Uterus (tissue), 4 donors: ENCODE data around the gene CWC22. TPM values are rescaled to one million over a fixed set of nuclear protein-coding genes. Genes with fewer than 3 reads are reported as not detected.

ENCODE experiments used
- DNase-seq, 2 donors: peaks; one replicate each; pipeline ENCODE4 v3.0.0-alpha.2; 2019 to 2020
- H3K27ac ChIP-seq, 2 donors: fragments of 200-600 bp; sonication (generic); 1 replicate in 1 of 2; 2 replicates in 1 of 2; pipeline ENCODE4 v1.5.1; 2016 to 2018
- H3K27me3 ChIP-seq, 2 donors: fragments of 200-600 bp; sonication (generic); one replicate each; pipeline ENCODE4 v1.5.1; 2018 to 2019; ENCODE audit warnings: control low read depth in 1 of 2
- H3K36me3 ChIP-seq, 2 donors: fragments of 200-600 bp; sonication (generic); one replicate each; pipeline ENCODE4 v1.5.1; 2019; ENCODE audit warnings: control low read depth in 1 of 2
- H3K4me1 ChIP-seq, 2 donors: fragments of 200-600 bp; sonication (generic); one replicate each; pipeline ENCODE4 v1.5.1; 2018 to 2019; ENCODE audit warnings: control low read depth in 1 of 2
- H3K4me3 ChIP-seq, 2 donors: fragments of 200-600 bp; sonication (generic); 1 replicate in 1 of 2; 2 replicates in 1 of 2; pipeline ENCODE4 v1.5.1; 2018 to 2019; ENCODE audit warnings: mild to moderate bottlenecking in 1 of 2
- H3K9me3 ChIP-seq, 2 donors: fragments of 200-600 bp; sonication (generic); one replicate each; pipeline ENCODE4 v1.5.1; 2019; ENCODE audit warnings: control low read depth in 1 of 2
- POLR2A ChIP-seq, 2 donors: fragments of 450-650 bp; IDR thresholded peaks; one replicate each; pipeline ENCODE4 v1.6.1; 2016; ENCODE audit warnings: antibody characterized with exemption in 2 of 2, mild to moderate bottlenecking in 1 of 2, moderate library complexity in 1 of 2
- intact Hi-C: fragments of 100-400 bp; cut with DNase I; formaldehyde crosslinking; loops from one replicate; pipeline ENCODE4 v1.15.1; 2023; ENCODE audit warnings: low total_unique reads
- total RNA-seq, 4 donors: library from RNA; depleted of rRNA in 3 of 4; stranded (reverse); fragments of >200 nt in 3 of 4; gene quantifications; one replicate each; pipeline versions ENCODE4 v1.1.0 to v1.2.4, GENCODE V29; 2014 to 2023
- TF ChIP-seq, protein P1 (sequence below), 4 experiments: fragments of 200-600 bp in 2 of 4; fragments of 450-650 bp in 2 of 4; sonication (generic) in 2 of 4; IDR thresholded peaks; one replicate each; pipeline ENCODE4 v1.5.1; 2016 to 2019; ENCODE audit warnings: antibody characterized with exemption in 4 of 4, mild to moderate bottlenecking in 2 of 4, moderate library complexity in 1 of 4
- donor health status: DM: yes; HTN: yes; CAD: no.

CWC22 gene
- total RNA-seq, 4 donors from 2014 or later = 7.7 to 40.0 (median 25.0) TPM

DNA sequence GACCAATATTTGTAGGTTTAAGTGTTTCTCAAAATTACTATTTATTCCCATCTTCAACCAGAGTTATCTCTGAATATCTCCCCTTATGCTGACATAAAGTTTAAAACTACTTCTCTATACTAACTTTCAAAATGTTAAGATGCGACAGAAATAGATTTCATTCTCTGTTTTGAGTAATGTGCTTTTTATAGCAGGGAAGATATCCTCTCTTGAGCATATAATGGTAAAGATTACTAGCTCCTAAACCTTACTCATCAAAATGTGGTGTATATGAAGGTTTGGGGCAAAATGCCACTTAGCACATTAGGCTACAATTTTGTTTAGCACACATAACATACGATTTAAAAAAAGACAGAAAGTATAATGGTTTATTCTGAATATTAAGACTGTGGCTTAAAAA is 54.4 kb downstream of the CWC22 start:
- no peaks in the 10 kb centered on the region for H3K27me3 ChIP-seq
- TF ChIP-seq, protein P1, sequence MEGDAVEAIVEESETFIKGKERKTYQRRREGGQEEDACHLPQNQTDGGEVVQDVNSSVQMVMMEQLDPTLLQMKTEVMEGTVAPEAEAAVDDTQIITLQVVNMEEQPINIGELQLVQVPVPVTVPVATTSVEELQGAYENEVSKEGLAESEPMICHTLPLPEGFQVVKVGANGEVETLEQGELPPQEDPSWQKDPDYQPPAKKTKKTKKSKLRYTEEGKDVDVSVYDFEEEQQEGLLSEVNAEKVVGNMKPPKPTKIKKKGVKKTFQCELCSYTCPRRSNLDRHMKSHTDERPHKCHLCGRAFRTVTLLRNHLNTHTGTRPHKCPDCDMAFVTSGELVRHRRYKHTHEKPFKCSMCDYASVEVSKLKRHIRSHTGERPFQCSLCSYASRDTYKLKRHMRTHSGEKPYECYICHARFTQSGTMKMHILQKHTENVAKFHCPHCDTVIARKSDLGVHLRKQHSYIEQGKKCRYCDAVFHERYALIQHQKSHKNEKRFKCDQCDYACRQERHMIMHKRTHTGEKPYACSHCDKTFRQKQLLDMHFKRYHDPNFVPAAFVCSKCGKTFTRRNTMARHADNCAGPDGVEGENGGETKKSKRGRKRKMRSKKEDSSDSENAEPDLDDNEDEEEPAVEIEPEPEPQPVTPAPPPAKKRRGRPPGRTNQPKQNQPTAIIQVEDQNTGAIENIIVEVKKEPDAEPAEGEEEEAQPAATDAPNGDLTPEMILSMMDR (IDR thresholded peaks at IDR 0.05) = no peak
- TF ChIP-seq POLR2A (IDR thresholded peaks at IDR 0.05) = no peak
- no peaks in the 10 kb centered on the region for H3K4me1 ChIP-seq
- intact Hi-C loops = no loop called here
- no peak for DNase-seq
- no peak overlapping the region for H3K27ac ChIP-seq
- no peaks in the 10 kb centered on the region for H3K36me3 ChIP-seq
- H3K4me3 ChIP-seq = no peak overlapping the region
- H3K9me3 ChIP-seq = no peaks in the 10 kb centered on the region

DNA sequence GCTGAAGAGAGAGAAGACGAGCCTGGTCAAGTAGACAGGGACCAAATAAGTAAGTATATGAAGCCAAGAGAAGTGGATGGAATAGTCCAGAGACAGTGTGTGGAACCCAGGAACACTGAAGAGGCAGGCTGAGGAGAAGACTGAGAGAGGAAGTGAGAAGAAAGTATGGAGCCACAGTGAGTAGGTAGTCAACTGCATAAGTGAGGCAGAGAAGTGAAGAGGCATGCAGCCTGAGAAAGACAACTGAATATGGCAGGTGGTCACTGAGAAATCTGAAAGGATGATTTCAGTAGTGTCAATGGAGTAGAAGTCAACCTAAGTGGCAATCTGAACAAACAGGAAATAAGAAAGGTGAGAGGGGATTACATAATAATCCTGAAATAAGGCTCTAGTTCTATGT is 55.4 kb downstream of the CWC22 start:
- H3K4me1 ChIP-seq = no peaks in the 10 kb centered on the region
- DNase-seq = no peak
- intact Hi-C loops = no loop called here
- no peaks in the 10 kb centered on the region for H3K27me3 ChIP-seq
- TF ChIP-seq, protein P1 (IDR thresholded peaks at IDR 0.05) = no peak
- TF ChIP-seq POLR2A (IDR thresholded peaks at IDR 0.05) = no peak
- H3K36me3 ChIP-seq = no peaks in the 10 kb centered on the region
- H3K27ac ChIP-seq = no peak overlapping the region
- no peaks in the 10 kb centered on the region for H3K9me3 ChIP-seq
- H3K4me3 ChIP-seq = no peak overlapping the region

DNA sequence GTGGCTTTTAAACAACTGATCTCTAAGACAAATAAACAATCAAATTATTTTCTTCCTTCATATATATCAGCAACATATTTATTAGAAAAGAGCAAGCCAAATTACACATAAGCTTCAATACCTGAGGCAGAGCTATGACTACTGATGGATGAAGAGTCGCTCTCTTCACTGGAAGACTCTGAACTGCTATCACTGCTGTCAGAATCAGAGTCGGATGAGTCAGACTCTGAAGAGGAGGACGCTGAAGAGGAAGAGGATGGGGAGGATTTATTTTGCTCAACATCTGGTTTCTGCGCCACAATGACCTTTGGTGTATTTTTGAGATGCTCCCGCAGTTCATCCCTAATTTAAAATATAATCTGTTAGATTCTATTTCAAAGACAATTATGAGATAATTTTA is 56.7 kb downstream of the CWC22 start:
- H3K36me3 ChIP-seq = no peaks in the 10 kb centered on the region

DNA sequence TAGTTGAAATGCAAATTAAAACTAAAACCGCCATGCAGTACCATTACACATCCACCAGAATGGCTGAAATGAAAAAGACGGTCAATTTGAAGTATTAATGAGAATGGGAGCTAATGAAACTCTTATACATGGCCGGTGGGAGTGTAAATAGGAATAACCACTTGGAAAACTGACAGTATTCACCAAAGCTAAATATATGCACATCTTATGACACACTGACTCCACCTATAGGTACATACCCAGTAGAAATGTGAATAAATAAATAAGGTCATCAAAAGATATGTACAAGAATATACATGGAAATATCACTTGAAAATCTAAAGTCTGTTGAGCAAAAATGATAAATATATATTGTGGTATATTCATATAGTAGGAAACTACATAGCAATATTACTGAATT is 57.7 kb downstream of the CWC22 start:
- H3K36me3 ChIP-seq = no peaks in the 10 kb centered on the region
- intact Hi-C loops = no loop called here
- TF ChIP-seq POLR2A (IDR thresholded peaks at IDR 0.05) = no peak
- TF ChIP-seq, protein P1 (IDR thresholded peaks at IDR 0.05) = no peak

More for the DNA sequence above, 56.7 kb downstream of the CWC22 start:
- no peak overlapping the region for H3K27ac ChIP-seq
- H3K9me3 ChIP-seq = no peaks in the 10 kb centered on the region
- intact Hi-C loops = no loop called here
- no peaks in the 10 kb centered on the region for H3K27me3 ChIP-seq
- no peak for DNase-seq
- no peak for TF ChIP-seq POLR2A (IDR thresholded peaks at IDR 0.05)
- TF ChIP-seq, protein P1 (IDR thresholded peaks at IDR 0.05) = no peak
- H3K4me3 ChIP-seq = no peak overlapping the region
- no peaks in the 10 kb centered on the region for H3K4me1 ChIP-seq

DNA sequence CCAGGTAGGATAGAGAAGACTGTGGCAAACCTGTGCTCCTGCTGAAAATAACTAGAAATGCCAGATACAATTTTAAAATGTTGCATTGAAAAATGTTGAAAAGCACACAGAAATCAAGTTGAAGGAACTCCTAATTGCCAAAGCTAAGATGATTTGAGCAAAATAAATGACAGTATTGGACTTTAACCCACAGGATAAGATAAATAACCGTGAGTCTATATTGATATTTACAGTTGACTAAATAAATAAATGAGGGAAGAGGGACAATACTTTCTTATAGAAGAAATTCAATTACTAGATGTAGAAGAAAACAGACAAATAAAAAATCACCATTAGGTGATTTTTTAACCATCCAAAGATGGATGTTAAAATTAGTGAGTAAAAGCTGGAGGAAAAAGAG is 59.0 kb downstream of the CWC22 start:
- no peaks in the 10 kb centered on the region for H3K36me3 ChIP-seq
- H3K4me3 ChIP-seq = no peak overlapping the region
- intact Hi-C loops = no loop called here
- no peak overlapping the region for H3K27ac ChIP-seq
- H3K9me3 ChIP-seq = no peaks in the 10 kb centered on the region
- no peak for DNase-seq
- no peak for TF ChIP-seq POLR2A (IDR thresholded peaks at IDR 0.05)
- TF ChIP-seq, protein P1 (IDR thresholded peaks at IDR 0.05) = no peak
- no peaks in the 10 kb centered on the region for H3K27me3 ChIP-seq
- no peaks in the 10 kb centered on the region for H3K4me1 ChIP-seq

More for the DNA sequence above, 57.7 kb downstream of the CWC22 start:
- Histone ChIP-seq H3K27ac (no peak overlapping the region), H3K27me3 (no peaks in the 10 kb centered on the region), H3K9me3 (no peaks in the 10 kb centered on the region), H3K4me1 (no peaks in the 10 kb centered on the region), H3K4me3 (no peak overlapping the region)
- DNase-seq = no peak
